Upper lobe of right lung (tissue), 1 donor: ENCODE data around the gene METTL25B. TPM values are rescaled to one million over a fixed set of nuclear protein-coding genes. Genes with fewer than 3 reads are reported as not detected.

ENCODE experiments used
- ATAC-seq: fragments of 200-7000 bp; cut with Tn5 transposase; one replicate; pipeline ENCODE4 v1.9.1; 2020; ENCODE audit warnings: mild to moderate bottlenecking, moderate library complexity
- DNase-seq: peaks from one replicate; pipeline ENCODE4 v3.0.0-alpha.2; 2020
- H3K27ac ChIP-seq: fragments of 200-600 bp; one replicate; pipeline ENCODE4 v1.8.0; 2022
- H3K27me3 ChIP-seq: fragments of 200-600 bp; one replicate; pipeline ENCODE4 v1.8.0; 2022; ENCODE audit warnings: mild to moderate bottlenecking
- H3K36me3 ChIP-seq: fragments of 200-600 bp; one replicate; pipeline ENCODE4 v1.8.0; 2022
- H3K4me1 ChIP-seq: fragments of 200-600 bp; one replicate; pipeline ENCODE4 v1.8.0; 2022
- H3K4me3 ChIP-seq: fragments of 200-600 bp; one replicate; pipeline ENCODE4 v1.8.0; 2022; ENCODE audit warnings: mild to moderate bottlenecking
- H3K9me3 ChIP-seq: fragments of 200-600 bp; one replicate; pipeline ENCODE4 v1.8.0; 2022
- CTCF ChIP-seq: fragments of 200-600 bp; IDR thresholded peaks from one replicate; pipeline ENCODE4 v1.8.0; 2022; ENCODE audit warnings: antibody characterized with exemption
- intact Hi-C: fragments of 100-400 bp; cut with DNase I; formaldehyde crosslinking; loops from one replicate; pipeline ENCODE4 v1.11.0; 2022
- total RNA-seq: library from RNA; stranded (reverse); fragmentation: NEBNext Ultra II Directional; extraction: Animal tissue kit (Norgen Biotek cat#: 25700); gene quantifications from one replicate; pipeline ENCODE4 v1.2.1, GENCODE V29; 2021
- donor health status: DM: no; HTN: yes; CAD: no; lungs with severe emphysema.

Gene METTL25B
- total RNA-seq, 1 donor from 2014 or later, result 42.4 TPM

DNA sequence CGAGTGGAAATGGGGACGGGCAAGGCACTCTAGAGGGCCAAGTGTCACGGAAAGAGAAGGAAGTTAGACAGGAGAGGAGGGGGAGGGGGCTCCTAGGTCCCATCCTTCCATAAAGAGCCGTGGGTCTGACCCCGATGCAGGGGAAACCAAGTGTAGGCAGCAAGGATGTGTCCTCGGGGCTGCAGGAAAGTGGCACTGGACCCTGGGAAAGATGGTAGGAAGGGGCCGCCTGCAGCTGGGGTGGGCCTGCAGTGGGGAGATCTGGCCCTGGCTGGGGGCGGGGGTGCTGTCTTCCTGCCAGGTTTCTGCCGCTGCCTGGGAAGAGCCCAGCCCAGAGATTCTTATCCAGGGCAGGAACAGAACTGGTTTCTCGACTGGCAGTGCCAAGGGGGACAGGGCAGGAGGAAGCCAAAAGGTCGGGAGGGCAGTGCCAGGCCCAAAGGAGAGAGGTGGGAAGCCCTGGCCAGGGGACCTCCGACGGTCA lies 35.8 kb upstream of the METTL25B start:
- peak; percentile 10 for ATAC-seq
- Histone ChIP-seq H3K27me3 (peaks cover 37% of the 10 kb centered on the region), H3K4me3 (no peak overlapping the region), H3K9me3 (no peaks in the 10 kb centered on the region), H3K4me1 (peaks cover 10% of the 10 kb centered on the region), H3K36me3 (no peaks in the 10 kb centered on the region), H3K27ac (no peak overlapping the region)
- intact Hi-C loops, result loop anchor here (5.0 kb wide), 1 partner anchor 35 kb away; the partner anchor contains the start of genes ISG20L2 and METTL25B
- no peak for TF ChIP-seq CTCF
- no peak for DNase-seq

DNA sequence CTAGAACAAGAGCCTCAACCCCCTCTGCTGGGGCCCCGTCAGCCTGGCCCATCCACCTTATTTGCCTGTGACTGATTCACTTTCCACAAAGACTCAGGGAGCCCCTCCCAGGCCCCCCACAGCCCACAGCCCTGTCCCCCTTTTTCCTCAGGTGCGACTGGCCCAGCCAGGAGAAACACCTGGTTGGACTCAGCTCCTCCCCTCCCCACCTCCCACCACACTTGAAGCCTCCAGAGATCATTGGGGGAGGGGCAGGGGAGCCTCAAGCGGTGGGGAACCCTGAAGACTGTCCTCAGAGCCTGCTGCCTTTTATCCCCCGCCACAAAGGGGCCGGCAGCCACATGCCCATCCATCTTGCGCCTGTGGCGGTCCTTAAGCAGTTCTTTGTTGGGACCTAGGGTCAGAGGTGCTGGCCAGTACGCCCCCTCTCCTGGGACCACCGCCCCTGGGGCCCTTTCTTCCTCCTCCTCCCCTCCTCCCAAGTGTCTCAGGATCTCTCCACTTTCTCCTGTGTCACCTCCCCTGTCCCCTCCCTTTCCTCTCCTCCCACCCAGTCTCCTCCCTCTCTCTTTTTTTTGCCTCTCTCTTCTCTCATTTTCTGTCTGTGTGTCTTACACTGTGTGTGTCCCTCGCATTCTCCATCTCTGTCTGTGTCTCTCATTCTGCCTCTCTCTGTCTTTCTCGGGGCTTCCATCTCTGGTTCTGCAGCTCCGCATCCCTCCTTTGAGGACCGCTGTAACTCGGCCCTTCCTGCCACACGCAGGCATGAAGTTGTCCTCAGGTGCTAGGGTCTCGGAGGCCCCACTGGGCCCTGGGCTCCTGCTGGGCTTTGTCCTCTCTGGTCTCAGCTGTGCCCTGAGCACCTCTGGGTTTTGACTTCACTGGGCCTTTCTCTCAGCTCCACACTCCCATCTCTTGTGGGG lies 35.1 kb upstream of the METTL25B start:
- no peak for TF ChIP-seq CTCF
- ATAC-seq (peak; percentile 62), DNase-seq (no peak)
- Histone ChIP-seq H3K36me3 (no peaks in the 10 kb centered on the region), H3K27ac (no peak overlapping the region), H3K27me3 (peaks cover 34% of the 10 kb centered on the region), H3K4me3 (no peak overlapping the region), H3K9me3 (no peaks in the 10 kb centered on the region), H3K4me1 (peaks cover 10% of the 10 kb centered on the region)
- intact Hi-C loops, result loop anchor here (5.0 kb wide), 1 partner anchor 34 kb away; the partner anchor contains the start of genes ISG20L2 and METTL25B

DNA sequence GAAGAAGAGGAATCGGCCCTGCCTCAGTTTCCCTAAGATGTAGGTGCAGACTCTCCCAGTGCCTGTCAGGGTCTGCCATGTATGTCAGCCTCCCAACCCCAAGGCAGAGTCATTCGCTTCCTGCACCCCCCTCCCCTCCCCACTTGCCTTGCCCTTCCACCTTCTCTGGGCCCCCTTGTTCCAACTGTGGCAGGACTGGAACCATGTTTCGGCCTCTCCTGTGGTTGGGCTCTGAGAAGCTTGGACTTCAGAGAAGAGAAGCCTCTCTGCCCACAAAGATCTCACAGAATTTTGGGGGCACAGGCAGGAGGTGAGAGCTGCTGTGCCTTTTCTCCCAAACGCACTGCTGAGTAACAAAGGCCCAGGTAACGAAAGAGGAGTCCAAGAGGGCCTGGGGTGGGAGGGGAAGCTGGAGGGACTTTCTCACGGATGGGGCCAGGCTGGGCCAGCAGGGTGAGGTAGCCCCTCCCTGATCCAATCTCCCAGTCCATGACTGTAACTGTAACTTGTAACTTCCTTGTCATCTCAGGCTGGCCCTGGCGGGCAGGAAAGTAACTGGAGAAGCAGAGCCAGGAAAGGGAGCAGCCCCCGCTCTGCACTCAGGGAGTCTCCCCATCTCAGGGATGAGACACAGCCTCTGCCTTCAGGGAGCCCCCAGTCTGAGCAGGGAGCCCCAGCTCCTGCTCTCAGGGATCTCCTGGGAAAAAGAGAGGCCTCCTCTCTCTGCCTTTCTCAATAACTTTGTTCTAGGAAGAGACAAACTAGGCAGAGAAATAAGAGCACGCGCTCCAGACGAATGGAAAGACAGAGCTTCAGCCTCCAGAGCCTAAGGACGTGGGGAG lies 34.2 kb upstream of the METTL25B start:
- H3K27me3 ChIP-seq, result peaks cover 29% of the 10 kb centered on the region
- no peaks in the 10 kb centered on the region for H3K36me3 ChIP-seq
- no peak overlapping the region for H3K27ac ChIP-seq
- no peak overlapping the region for H3K4me3 ChIP-seq
- intact Hi-C loops, result loop anchor here (5.0 kb wide), 1 partner anchor 33 kb away; the partner anchor contains the start of genes ISG20L2 and METTL25B
- ATAC-seq (no peak), DNase-seq (no peak)
- H3K9me3 ChIP-seq, result no peaks in the 10 kb centered on the region
- TF ChIP-seq CTCF, result no peak
- peaks cover 10% of the 10 kb centered on the region for H3K4me1 ChIP-seq

DNA sequence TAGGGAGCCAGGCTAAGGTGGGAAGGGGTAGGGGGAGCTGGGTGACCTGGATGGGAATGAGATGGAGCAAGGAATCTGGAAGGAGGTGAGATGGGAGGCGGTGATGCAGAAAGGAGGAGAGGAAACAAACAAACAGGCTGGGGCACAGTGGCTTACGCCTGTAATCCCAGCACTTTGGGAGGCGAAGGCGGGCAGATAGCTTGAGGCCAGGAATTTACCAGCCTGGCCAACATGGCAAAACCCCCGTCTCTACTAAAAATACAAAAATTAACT lies 33.6 kb upstream of the METTL25B start:
- ATAC-seq (no peak), DNase-seq (no peak)
- intact Hi-C loops, result loop anchor here (5.0 kb wide), 1 partner anchor 33 kb away; the partner anchor contains the start of genes ISG20L2 and METTL25B
- H3K27ac ChIP-seq, result no peak overlapping the region
- H3K4me1 ChIP-seq, result peaks cover 10% of the 10 kb centered on the region
- no peak for TF ChIP-seq CTCF
- H3K27me3 ChIP-seq, result peaks cover 29% of the 10 kb centered on the region
- H3K36me3 ChIP-seq, result no peaks in the 10 kb centered on the region
- no peak overlapping the region for H3K4me3 ChIP-seq
- H3K9me3 ChIP-seq, result no peaks in the 10 kb centered on the region

- DNase-seq (no peak), ATAC-seq (no peak)
- intact Hi-C loops, result no loop called here
- H3K27ac ChIP-seq, result no peak overlapping the region
- peaks cover 10% of the 10 kb centered on the region for H3K4me1 ChIP-seq
- no peak overlapping the region for H3K4me3 ChIP-seq
- no peaks in the 10 kb centered on the region for H3K9me3 ChIP-seq
- no peak for TF ChIP-seq CTCF
- H3K36me3 ChIP-seq, result no peaks in the 10 kb centered on the region
- H3K27me3 ChIP-seq, result peaks cover 21% of the 10 kb centered on the region
Measured at GRCh38 chr1:156696755-156697154, 31.5 kb upstream of the METTL25B start.
